GM19324 (cell line): ENCODE data around the gene KCNMA1.
"Not testable (repeated sequence)": the region's sequence is repeated elsewhere in the genome, so short reads cannot be mapped to it uniquely, and the experiment has no call there.

Source experiments
- ATAC-seq: cut with Tn5 transposase; IDR thresholded peaks from one replicate; pipeline ENCODE4 v1.9.1; 2021; ENCODE audit warnings: mild to moderate bottlenecking, moderate library complexity; ENCODE audit not compliant: unreplicated experiment, low FRiP score

KCNMA1 gene

GRCh38 chr10:77588886-77589285 lies 48.7 kb downstream of the KCNMA1 start:
- no peak for ATAC-seq

- no peak for ATAC-seq
Measured at GRCh38 chr10:77587416-77587790, 50.2 kb downstream of the KCNMA1 start.

- no peak for ATAC-seq
Measured at GRCh38 chr10:77586719-77587415, 50.7 kb downstream of the KCNMA1 start.

DNA sequence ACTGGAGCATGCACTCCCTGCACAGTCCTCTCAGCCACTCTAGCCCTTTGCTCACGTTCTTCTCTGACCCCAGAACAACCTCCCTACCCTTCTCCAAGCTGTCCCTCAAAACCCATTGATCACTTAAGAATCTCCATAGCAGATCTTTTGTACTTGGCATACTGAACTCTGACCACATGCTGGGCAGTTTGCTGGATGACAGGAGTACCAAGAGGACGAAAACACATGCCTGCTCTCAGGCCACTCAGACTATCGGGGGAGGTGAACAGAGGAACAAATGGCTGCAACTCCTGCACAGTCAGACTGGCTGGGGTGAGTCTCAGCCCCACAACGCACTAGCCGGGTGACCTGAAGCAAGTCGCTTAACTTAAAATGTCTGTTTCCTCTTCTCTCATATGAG lies 52.7 kb downstream of the KCNMA1 start:
- ATAC-seq, result no peak

GRCh38 chr10:77583527-77583926 lies 54.1 kb downstream of the KCNMA1 start:
- no peak for ATAC-seq

DNA sequence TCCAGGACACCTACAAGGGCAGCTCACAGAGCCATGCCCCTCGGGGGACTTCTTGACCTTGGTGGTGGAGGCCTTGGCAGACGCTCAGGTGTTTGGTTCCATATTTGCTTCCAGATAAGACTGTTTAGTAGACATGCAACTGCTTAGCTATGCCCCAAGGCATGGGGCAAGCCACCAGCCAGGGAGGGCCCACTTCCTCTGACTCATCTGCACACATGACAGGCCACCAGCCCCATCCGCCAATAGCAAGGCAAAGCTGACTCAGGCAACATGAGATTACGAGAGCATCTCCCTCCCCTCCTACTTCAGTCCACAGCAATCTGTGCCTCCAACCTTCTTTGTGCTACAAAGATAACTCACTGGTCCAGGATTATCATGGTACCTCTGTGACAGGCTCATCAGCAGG lies 54.9 kb downstream of the KCNMA1 start:
- no peak for ATAC-seq

DNA sequence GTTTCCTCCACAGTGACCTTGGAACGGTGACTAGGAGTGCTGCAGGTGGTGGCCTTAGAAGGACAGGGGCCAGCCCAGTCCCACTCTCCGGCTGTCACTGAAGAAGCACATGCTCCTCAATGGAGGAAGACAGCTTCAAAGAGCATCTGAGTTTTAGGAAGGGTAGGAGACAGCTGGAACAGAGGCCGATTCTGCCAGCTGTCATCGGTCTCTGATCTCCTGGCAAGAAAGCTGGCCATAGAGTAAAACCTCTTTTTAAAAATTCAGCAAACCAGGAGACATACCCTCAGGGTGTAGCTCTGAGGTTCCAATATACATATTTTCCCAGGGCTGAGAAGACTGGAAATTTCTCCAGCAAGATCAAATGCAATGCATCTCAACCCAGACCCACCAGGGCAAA lies 55.9 kb downstream of the KCNMA1 start:
- ATAC-seq, result no peak

GRCh38 chr10:77580482-77580881 lies 57.1 kb downstream of the KCNMA1 start:
- no peak for ATAC-seq

GRCh38 chr10:77578583-77579227 lies 58.9 kb downstream of the KCNMA1 start:
- ATAC-seq, result no peak

DNA sequence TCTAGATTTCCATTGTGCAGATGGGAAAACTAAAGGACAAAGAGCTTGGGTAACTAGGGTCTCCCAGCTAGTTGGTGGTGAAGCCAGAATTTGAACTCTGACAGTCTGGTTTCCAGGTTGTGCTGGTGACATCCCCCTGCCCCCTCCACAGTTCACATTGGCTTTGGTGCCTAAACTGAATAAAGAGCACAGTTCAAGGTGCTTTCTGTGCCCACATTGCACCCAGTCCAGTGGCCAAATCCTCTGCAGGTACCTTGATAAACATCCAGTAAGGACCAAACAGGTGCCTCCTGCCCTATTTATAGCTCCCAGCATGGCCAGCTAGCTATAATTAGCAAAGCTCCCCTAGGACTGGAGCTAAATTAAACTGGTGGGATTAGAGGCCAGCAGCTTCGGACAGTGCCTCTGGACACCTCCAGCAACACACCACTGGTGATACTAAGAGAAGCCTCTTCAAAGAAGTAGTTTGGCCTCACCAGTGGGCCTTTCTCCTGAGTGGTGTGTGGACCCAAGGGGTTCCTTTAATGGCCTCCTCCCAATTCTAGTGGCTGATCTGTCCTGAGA lies 59.9 kb downstream of the KCNMA1 start:
- no peak for ATAC-seq

GRCh38 chr10:77576444-77577032 lies 61.1 kb downstream of the KCNMA1 start:
- ATAC-seq, result no peak

GRCh38 chr10:77576007-77576367 lies 61.6 kb downstream of the KCNMA1 start:
- no peak for ATAC-seq

- no peak for ATAC-seq
Measured at GRCh38 chr10:77575271-77576006, 62.2 kb downstream of the KCNMA1 start.

DNA sequence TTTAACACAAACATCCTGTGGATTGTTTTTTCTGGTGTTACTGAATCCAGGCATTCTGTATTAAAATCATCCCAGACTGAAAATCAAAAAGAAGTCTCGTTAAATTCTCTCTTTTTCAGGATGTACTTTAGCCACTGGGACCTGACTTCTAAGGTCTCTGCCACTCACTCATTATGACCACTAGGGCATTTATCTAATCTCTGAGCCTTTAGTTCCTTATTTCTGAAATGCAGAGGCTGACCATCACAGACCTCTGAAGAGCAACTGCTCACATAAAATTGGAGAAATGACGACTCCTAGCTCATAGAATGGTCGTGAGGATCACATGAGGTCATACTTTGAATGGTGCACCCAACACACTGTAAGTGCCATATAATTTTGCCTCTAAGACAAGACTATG lies 63.2 kb downstream of the KCNMA1 start:
- no peak for ATAC-seq

- not testable (repeated sequence) for ATAC-seq
Measured at GRCh38 chr10:77572520-77572919, 65.1 kb downstream of the KCNMA1 start.

- no peak for ATAC-seq
Measured at GRCh38 chr10:77571490-77571889, 66.1 kb downstream of the KCNMA1 start.

DNA sequence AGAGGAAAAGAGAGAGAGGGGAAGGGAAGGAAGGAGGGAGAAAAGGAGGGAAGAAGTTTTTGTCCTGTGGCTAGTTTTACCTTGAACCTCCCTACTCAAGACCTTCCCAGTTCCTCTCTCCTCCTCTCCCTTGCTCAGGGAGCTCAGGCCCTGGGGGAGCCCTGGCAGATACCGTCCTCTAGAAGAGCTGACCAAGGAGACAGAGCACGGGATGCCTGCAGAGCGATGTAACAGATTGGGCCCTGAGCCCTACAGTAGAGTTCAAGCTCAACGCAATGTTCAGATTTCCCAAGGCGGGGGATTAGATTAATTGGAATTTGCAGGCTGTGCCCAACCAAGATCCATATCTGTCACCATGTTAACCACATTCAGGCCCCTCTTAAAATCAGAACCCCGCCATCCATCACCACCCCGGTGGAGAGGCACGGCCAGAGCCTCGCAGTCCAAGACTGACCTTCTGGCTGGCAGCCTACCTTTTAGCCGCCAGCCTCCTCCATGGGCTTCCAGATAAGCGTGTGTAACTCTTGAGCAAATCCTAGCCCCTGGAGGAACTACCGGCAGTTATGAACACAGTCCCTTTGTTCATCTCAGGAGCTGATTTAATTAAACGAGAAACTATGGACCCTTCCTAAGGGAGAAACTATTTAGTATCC lies 70.6 kb downstream of the KCNMA1 start:
- no peak for ATAC-seq

- ATAC-seq, result no peak
Measured at GRCh38 chr10:77566236-77566635, 71.4 kb downstream of the KCNMA1 start.

DNA sequence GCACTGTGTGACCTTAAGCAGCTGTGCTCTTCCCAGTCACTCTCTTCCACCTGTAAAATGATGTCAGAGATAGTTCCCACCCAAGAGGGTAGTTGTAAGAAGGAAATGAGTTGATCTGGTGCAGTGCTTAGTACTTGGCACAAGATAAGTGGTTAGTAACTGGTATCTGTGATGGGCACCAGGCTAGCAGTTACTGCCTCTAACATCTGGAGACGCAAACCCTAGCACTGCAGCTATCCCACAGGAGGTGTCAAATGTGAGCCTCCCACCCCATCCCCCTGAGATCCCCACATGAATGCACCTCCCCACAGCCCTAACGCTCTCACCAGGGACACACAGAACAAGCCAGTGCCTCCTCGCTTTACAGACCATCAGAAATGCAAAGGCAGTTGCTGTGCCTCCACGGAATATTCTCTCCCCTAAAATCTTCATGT lies 72.0 kb downstream of the KCNMA1 start:
- ATAC-seq, result no peak

DNA sequence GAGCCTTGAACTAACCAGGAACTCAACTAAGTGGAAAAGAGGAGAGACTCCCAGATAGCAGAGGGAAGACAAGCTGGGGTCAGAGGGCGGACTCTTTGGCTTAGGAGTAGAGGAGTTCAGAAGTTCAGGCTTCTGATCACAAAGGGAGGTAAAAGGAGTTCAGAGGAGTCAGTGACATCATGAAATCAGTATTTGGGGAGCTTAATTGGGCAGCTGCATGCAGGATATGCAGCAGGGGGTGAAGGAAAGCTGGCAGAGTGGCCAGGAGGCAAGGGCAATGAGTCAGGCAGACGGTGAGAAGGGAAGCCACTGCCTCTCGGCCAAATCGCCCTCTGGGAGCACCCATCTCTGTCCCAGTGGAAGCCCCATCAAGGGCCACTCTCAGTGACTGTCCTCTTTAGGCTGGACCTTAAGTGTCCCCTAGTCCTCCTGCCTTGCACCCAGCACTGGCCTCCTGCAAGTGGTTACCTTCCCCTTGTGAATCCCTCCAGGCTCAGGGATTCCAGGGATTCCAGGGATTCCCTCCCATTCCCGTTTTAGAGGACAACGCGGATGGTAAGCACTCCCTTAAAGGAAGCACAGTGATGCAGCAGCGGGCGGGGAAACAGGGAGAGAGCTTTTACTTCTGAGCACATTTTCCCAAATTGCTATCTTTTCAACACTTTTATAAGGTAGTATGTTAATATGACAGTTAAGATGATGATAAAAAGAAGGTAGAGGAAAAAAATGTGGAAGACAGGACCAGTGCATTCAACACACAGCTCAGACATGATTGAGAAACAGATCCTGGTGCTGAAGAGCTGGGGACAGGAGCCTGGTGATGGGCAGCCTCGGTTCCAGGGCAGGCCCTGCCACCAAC lies 72.6 kb downstream of the KCNMA1 start:
- no peak for ATAC-seq
